ENCODE data around the gene FXN.

DNA sequence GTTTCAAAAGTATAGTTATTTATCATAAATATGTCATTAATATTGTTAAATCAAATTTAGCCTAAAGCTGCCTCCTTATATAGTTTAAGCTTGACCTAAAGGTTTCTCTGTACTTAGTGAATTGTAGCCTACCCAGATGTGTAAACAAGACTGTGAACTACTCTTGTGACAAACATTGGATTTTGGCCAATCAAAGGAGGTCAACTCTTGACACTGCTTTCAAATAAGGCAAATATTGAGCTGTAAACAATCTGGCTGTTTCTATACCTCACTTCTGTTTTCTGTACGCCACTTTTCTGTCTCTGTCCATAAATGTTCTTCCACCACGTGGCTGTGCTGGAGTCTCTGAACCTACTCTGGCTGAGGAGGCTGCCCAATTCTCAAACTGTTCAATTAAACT is 51.2 kb downstream of the FXN start:
- TF ChIP-seq EZH2 (IDR thresholded peaks at IDR 0.05): no peak
- TF ChIP-seq, protein P1, sequence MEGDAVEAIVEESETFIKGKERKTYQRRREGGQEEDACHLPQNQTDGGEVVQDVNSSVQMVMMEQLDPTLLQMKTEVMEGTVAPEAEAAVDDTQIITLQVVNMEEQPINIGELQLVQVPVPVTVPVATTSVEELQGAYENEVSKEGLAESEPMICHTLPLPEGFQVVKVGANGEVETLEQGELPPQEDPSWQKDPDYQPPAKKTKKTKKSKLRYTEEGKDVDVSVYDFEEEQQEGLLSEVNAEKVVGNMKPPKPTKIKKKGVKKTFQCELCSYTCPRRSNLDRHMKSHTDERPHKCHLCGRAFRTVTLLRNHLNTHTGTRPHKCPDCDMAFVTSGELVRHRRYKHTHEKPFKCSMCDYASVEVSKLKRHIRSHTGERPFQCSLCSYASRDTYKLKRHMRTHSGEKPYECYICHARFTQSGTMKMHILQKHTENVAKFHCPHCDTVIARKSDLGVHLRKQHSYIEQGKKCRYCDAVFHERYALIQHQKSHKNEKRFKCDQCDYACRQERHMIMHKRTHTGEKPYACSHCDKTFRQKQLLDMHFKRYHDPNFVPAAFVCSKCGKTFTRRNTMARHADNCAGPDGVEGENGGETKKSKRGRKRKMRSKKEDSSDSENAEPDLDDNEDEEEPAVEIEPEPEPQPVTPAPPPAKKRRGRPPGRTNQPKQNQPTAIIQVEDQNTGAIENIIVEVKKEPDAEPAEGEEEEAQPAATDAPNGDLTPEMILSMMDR (IDR thresholded peaks at IDR 0.05): no peak
- no peak for TF ChIP-seq EZH2phosphoT487 (IDR thresholded peaks at IDR 0.05)

Data from neural progenitor cell (in vitro differentiated cells).